ENCODE data around the gene CACNB3. TPM values are rescaled to one million over a fixed set of nuclear protein-coding genes. Genes with fewer than 3 reads are reported as not detected.
A peak's percentile ranks its signal among the peaks of the same experiment; 100 is the strongest.

The CACNB3 gene
- total and polyA plus RNA-seq, 2 of the 8 experiments (the other 6 are each of a cell fraction or from before 2014, with no cell fraction given) = 12.5 to 16.0 TPM

GRCh38 chr12:48815126-48816110 is 2.9 kb upstream of the CACNB3 start (continued):
- TF ChIP-seq CHD7 (IDR thresholded peaks at IDR 0.05; ENCODE audit: insufficient replicate concordance, low read length) (no peak), CBX5 (IDR thresholded peaks at IDR 0.05; ENCODE audit: low read depth, low read length) (no peak), TCF12 (IDR thresholded peaks at IDR 0.05; ENCODE audit: low read depth, low read length) (no peak), RBBP5 (IDR thresholded peaks at IDR 0.05; ENCODE audit: borderline replicate concordance, low read depth, low read length) (peak; percentile 42), KDM1A (IDR thresholded peaks at IDR 0.05; ENCODE audit: borderline replicate concordance, low read length) (peak; percentile 79; the same call in 1 of the 2 replicates), CTCF (IDR thresholded peaks at IDR 0.05; ENCODE audit: control extremely low read depth in 1 of 3, insufficient read depth in 1 of 3, low read depth in 1 of 3, low read length in 3 of 3) (no peak)

All from H1 (cell line).